HepG2 (cell line): ENCODE measurements around the gene DNMBP. TPM values are rescaled to one million over a fixed set of nuclear protein-coding genes. Genes with fewer than 3 reads are reported as not detected.

Experiments
- AGO2 ChIP-seq: fragments of 200-400 bp; formaldehyde crosslinking; optimal IDR thresholded peaks from 2 replicates; pipeline ENCODE3; 2017; ENCODE audit warnings: mild to moderate bottlenecking, low read depth, low read length, moderate library complexity
- CREB1 ChIP-seq, 2 experiments: fragments of 450-650 bp in 1 of 2; IDR thresholded peaks; 2 replicates each; pipeline ENCODE4 v1.6.1; 2016 to 2017; ENCODE audit warnings: control low read depth in 1 of 2, mild to moderate bottlenecking in 1 of 2, missing compliant biosample characterization in 1 of 2, missing genetic modification characterization in 1 of 2
- ELF3 ChIP-seq: IDR thresholded peaks from 2 replicates; pipeline ENCODE4 v1.6.1; 2016; ENCODE audit warnings: missing genetic modification reagents, missing compliant biosample characterization
- HMG20B ChIP-seq: conservative IDR thresholded peaks from 2 replicates; pipeline ENCODE4 v1.6.1; 2016; ENCODE audit warnings: missing genetic modification reagents, missing compliant biosample characterization
- IRF2 ChIP-seq: IDR thresholded peaks from 2 replicates; pipeline ENCODE4 v1.6.1; 2018; ENCODE audit warnings: missing genetic modification reagents, missing compliant biosample characterization
- MEF2D ChIP-seq: sonication (generic); formaldehyde crosslinking; IDR thresholded peaks from 2 replicates; pipeline ENCODE4 v1.5.1; 2020; ENCODE audit warnings: mild to moderate bottlenecking, missing genetic modification reagents
- MXD4 ChIP-seq: IDR thresholded peaks from 2 replicates; pipeline ENCODE4 v1.6.1; 2016; ENCODE audit warnings: mild to moderate bottlenecking, missing biosample characterization, missing genetic modification reagents
- POLR2A ChIP-seq, 2 experiments: IDR thresholded peaks; 2 replicates each; pipeline ENCODE4 v1.6.1; 2011; ENCODE audit warnings: low read depth in 2 of 2, low read length in 2 of 2, mild to moderate bottlenecking in 1 of 2, moderate library complexity in 1 of 2; ENCODE audit not compliant: insufficient read depth in 1 of 2
- SSRP1 ChIP-seq: IDR thresholded peaks from 2 replicates; pipeline ENCODE4 v1.6.1; 2016; ENCODE audit warnings: control low read depth
- TBX3 ChIP-seq: fragments of 450-650 bp; IDR thresholded peaks from 2 replicates; pipeline ENCODE4 v1.6.1; 2017; ENCODE audit warnings: antibody characterized with exemption, mild to moderate bottlenecking, inconsistent platforms, borderline replicate concordance
- ZNF230 ChIP-seq: sonication (generic); formaldehyde crosslinking; IDR thresholded peaks from 2 replicates; pipeline ENCODE4 v1.4.0; 2020; ENCODE audit warnings: mild to moderate bottlenecking, missing genetic modification reagents
- ZNF430 ChIP-seq: sonication (generic); formaldehyde crosslinking; IDR thresholded peaks from 2 replicates; pipeline ENCODE4 v1.9.0; 2021; ENCODE audit warnings: mild to moderate bottlenecking, missing genetic modification reagents
- ZNF567 ChIP-seq: sonication (generic); formaldehyde crosslinking; IDR thresholded peaks from 2 replicates; pipeline ENCODE4 v1.8.1; 2023; ENCODE audit warnings: mild to moderate bottlenecking, missing genetic modification reagents, borderline replicate concordance
- ZNF782 ChIP-seq: sonication (generic); formaldehyde crosslinking; IDR thresholded peaks from 2 replicates; pipeline ENCODE4 v1.4.0; 2020; ENCODE audit warnings: missing genetic modification reagents, mild to moderate bottlenecking, borderline replicate concordance
- polyA plus RNA-seq, 8 experiments: library from polyadenylated mRNA; depleted of rRNA in 3 of 8; stranded (reverse) in 7 of 8; unstranded in 1 of 8; fragments of >200 nt; fragmentation: Illumina TruSeq in 4 of 8; extraction: Trizol in 4 of 8; gene quantifications; 2 replicates each; pipeline versions ENCODE4 v1.2.1 to v1.2.3, GENCODE V29; 2011 to 2016; ENCODE audit warnings: low read depth in 4 of 8, missing spikeins in 1 of 8, mixed read lengths in 1 of 8; ENCODE audit not compliant: insufficient read depth in 1 of 8
- total RNA-seq, 5 experiments: library from RNA; depleted of rRNA; stranded (reverse); fragments of >200 nt; fragmentation: Illumina TruSeq; extraction: Trizol; gene quantifications; 2 replicates each; pipeline ENCODE4 v1.2.3, GENCODE V29; 2016; ENCODE audit warnings: low read depth in 1 of 5
- TF ChIP-seq, protein P1 (sequence below): sonication (generic); formaldehyde crosslinking; conservative IDR thresholded peaks from 2 replicates; pipeline ENCODE4 v1.8.0; 2022; ENCODE audit warnings: low read depth, missing genetic modification reagents
- TF ChIP-seq, protein P2 (sequence below): sonication (generic); formaldehyde crosslinking; IDR thresholded peaks from 2 replicates; pipeline ENCODE4 v1.4.0; 2020; ENCODE audit warnings: low read depth, mild to moderate bottlenecking, missing genetic modification reagents
- TF ChIP-seq, protein P3 (sequence below): sonication (generic); formaldehyde crosslinking; IDR thresholded peaks from 2 replicates; pipeline ENCODE4 v1.5.0; 2020; ENCODE audit warnings: mild to moderate bottlenecking, missing genetic modification reagents, moderate library complexity
- TF ChIP-seq, protein P4 (sequence below): sonication (generic); formaldehyde crosslinking; IDR thresholded peaks from 2 replicates; pipeline ENCODE4 v1.4.0; 2020; ENCODE audit warnings: missing genetic modification reagents
- TF ChIP-seq, protein P5 (sequence below): sonication (generic); formaldehyde crosslinking; conservative IDR thresholded peaks from 2 replicates; pipeline ENCODE4 v1.8.0; 2022; ENCODE audit warnings: mild to moderate bottlenecking, moderate library complexity, missing genetic modification reagents
- TF ChIP-seq, protein P6 (sequence below): sonication (generic); formaldehyde crosslinking; IDR thresholded peaks from 2 replicates; pipeline ENCODE4 v1.4.0; 2020; ENCODE audit warnings: missing genetic modification reagents
- TF ChIP-seq, protein P7 (sequence below): sonication (generic); formaldehyde crosslinking; IDR thresholded peaks from 2 replicates; pipeline ENCODE4 v1.5.0; 2020; ENCODE audit warnings: missing genetic modification reagents

The DNMBP gene
- total and polyA plus RNA-seq, 2 of the 13 experiments (the other 11 are each of a cell fraction or from before 2014, with no cell fraction given) = 3.6 to 6.3 TPM

DNA sequence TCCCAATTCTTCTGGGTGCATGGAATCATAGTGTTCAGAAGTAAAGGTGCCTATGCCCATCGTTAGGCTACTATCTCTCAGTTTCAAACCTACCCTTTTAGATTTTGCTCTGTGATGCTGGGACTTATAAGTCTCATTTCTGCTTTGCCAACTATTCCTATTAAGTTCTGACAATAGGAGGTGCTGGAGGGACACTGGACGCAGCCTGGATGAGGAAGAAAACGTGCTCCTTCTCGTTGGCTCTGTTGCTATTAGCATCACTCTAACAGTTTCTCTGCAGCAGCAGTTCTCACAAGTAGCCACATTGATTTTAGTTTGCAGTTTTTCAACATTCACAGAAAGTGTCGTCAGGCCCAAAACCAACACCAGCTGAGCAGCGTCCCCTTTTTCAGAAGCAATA is 154.9 kb downstream of the DNMBP start (continued):
- TF ChIP-seq CREB1 (IDR thresholded peaks at IDR 0.05) (no peak), CREB1 (CRISPR knock-in tag; IDR thresholded peaks at IDR 0.05) (peak; percentile 23; the same call in 1 of the 2 replicates), ELF3 (CRISPR knock-in tag) (0 out of 2 replicates have a peak, but pooled peaks have one; percentile 15), MEF2D (no peak), ZNF230 (no peak), ZNF782 (CRISPR knock-in tag) (no peak), IRF2 (CRISPR knock-in tag) (no peak), SSRP1 (CRISPR knock-in tag) (no peak), POLR2A (IDR thresholded peaks at IDR 0.05; ENCODE audit: insufficient read depth in 1 of 2, low read depth in 2 of 2, low read length in 2 of 2) (peak in 1 of 2 experiments; percentile 30; a peak in 1 of 4 replicates), ZNF567 (no peak), AGO2 (peak; percentile 36), HMG20B (CRISPR knock-in tag) (no peak), TBX3 (no peak), MXD4 (CRISPR knock-in tag) (no peak), ZNF430 (CRISPR knock-in tag) (no peak)
- TF ChIP-seq, protein P1, sequence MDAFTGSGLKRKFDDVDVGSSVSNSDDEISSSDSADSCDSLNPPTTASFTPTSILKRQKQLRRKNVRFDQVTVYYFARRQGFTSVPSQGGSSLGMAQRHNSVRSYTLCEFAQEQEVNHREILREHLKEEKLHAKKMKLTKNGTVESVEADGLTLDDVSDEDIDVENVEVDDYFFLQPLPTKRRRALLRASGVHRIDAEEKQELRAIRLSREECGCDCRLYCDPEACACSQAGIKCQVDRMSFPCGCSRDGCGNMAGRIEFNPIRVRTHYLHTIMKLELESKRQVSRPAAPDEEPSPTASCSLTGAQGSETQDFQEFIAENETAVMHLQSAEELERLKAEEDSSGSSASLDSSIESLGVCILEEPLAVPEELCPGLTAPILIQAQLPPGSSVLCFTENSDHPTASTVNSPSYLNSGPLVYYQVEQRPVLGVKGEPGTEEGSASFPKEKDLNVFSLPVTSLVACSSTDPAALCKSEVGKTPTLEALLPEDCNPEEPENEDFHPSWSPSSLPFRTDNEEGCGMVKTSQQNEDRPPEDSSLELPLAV = no peak
- TF ChIP-seq, protein P2, sequence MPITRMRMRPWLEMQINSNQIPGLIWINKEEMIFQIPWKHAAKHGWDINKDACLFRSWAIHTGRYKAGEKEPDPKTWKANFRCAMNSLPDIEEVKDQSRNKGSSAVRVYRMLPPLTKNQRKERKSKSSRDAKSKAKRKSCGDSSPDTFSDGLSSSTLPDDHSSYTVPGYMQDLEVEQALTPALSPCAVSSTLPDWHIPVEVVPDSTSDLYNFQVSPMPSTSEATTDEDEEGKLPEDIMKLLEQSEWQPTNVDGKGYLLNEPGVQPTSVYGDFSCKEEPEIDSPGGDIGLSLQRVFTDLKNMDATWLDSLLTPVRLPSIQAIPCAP = no peak
- TF ChIP-seq, protein P3, sequence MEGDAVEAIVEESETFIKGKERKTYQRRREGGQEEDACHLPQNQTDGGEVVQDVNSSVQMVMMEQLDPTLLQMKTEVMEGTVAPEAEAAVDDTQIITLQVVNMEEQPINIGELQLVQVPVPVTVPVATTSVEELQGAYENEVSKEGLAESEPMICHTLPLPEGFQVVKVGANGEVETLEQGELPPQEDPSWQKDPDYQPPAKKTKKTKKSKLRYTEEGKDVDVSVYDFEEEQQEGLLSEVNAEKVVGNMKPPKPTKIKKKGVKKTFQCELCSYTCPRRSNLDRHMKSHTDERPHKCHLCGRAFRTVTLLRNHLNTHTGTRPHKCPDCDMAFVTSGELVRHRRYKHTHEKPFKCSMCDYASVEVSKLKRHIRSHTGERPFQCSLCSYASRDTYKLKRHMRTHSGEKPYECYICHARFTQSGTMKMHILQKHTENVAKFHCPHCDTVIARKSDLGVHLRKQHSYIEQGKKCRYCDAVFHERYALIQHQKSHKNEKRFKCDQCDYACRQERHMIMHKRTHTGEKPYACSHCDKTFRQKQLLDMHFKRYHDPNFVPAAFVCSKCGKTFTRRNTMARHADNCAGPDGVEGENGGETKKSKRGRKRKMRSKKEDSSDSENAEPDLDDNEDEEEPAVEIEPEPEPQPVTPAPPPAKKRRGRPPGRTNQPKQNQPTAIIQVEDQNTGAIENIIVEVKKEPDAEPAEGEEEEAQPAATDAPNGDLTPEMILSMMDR = peak; percentile 59
- TF ChIP-seq, protein P4, sequence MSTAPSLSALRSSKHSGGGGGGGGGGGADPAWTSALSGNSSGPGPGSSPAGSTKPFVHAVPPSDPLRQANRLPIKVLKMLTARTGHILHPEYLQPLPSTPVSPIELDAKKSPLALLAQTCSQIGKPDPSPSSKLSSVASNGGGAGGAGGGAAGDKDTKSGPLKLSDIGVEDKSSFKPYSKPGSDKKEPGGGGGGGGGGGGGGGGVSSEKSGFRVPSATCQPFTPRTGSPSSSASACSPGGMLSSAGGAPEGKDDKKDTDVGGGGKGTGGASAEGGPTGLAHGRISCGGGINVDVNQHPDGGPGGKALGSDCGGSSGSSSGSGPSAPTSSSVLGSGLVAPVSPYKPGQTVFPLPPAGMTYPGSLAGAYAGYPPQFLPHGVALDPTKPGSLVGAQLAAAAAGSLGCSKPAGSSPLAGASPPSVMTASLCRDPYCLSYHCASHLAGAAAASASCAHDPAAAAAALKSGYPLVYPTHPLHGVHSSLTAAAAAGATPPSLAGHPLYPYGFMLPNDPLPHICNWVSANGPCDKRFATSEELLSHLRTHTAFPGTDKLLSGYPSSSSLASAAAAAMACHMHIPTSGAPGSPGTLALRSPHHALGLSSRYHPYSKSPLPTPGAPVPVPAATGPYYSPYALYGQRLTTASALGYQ = no peak
- TF ChIP-seq, protein P5, sequence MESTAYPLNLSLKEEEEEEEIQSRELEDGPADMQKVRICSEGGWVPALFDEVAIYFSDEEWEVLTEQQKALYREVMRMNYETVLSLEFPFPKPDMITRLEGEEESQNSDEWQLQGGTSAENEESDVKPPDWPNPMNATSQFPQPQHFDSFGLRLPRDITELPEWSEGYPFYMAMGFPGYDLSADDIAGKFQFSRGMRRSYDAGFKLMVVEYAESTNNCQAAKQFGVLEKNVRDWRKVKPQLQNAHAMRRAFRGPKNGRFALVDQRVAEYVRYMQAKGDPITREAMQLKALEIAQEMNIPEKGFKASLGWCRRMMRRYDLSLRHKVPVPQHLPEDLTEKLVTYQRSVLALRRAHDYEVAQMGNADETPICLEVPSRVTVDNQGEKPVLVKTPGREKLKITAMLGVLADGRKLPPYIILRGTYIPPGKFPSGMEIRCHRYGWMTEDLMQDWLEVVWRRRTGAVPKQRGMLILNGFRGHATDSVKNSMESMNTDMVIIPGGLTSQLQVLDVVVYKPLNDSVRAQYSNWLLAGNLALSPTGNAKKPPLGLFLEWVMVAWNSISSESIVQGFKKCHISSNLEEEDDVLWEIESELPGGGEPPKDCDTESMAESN (CRISPR knock-in tag) = no peak
- TF ChIP-seq, protein P6, sequence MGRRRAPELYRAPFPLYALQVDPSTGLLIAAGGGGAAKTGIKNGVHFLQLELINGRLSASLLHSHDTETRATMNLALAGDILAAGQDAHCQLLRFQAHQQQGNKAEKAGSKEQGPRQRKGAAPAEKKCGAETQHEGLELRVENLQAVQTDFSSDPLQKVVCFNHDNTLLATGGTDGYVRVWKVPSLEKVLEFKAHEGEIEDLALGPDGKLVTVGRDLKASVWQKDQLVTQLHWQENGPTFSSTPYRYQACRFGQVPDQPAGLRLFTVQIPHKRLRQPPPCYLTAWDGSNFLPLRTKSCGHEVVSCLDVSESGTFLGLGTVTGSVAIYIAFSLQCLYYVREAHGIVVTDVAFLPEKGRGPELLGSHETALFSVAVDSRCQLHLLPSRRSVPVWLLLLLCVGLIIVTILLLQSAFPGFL (CRISPR knock-in tag) = no peak
- TF ChIP-seq, protein P7, sequence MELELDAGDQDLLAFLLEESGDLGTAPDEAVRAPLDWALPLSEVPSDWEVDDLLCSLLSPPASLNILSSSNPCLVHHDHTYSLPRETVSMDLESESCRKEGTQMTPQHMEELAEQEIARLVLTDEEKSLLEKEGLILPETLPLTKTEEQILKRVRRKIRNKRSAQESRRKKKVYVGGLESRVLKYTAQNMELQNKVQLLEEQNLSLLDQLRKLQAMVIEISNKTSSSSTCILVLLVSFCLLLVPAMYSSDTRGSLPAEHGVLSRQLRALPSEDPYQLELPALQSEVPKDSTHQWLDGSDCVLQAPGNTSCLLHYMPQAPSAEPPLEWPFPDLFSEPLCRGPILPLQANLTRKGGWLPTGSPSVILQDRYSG (CRISPR knock-in tag) = no peak
